Suppressor macrophage (primary cell): ENCODE data around the gene DHRS4L2.
A peak's percentile ranks its signal among the peaks of the same experiment; 100 is the strongest.
"Not testable (repeated sequence)": the region's sequence is repeated elsewhere in the genome, so short reads cannot be mapped to it uniquely, and the experiment has no call there.

Source experiments
- DNase-seq, 4 experiments: peaks; one replicate each; pipeline ENCODE4 v3.0.0-alpha.2; 2020 to 2022

The DHRS4L2 gene

GRCh38 chr14:24020520-24020919 lies 31.8 kb downstream of the DHRS4L2 start:
- not testable (repeated sequence) for DNase-seq

- not testable (repeated sequence) for DNase-seq
Observed at GRCh38 chr14:24024939-24025418, 36.2 kb downstream of the DHRS4L2 start.

- not testable (repeated sequence) for DNase-seq
Observed at GRCh38 chr14:24029687-24030086, 41.0 kb downstream of the DHRS4L2 start.

GRCh38 chr14:24031331-24031730 lies 42.6 kb downstream of the DHRS4L2 start:
- DNase-seq: not testable (repeated sequence)

- DNase-seq: peak; percentile 59 to 85 (median 74)
Observed at GRCh38 chr14:24032727-24033418, 44.1 kb downstream of the DHRS4L2 start.

- peak in 3 of 4 experiments; percentile 36 to 55 (median 43) for DNase-seq
Observed at GRCh38 chr14:24035769-24036168, 47.0 kb downstream of the DHRS4L2 start.

GRCh38 chr14:24036169-24036962 lies 47.6 kb downstream of the DHRS4L2 start:
- peak; percentile 80 to 90 (median 85) for DNase-seq

GRCh38 chr14:24036963-24037657 lies 48.4 kb downstream of the DHRS4L2 start:
- DNase-seq: not testable (repeated sequence)

GRCh38 chr14:24037658-24038037 lies 48.9 kb downstream of the DHRS4L2 start:
- no peak for DNase-seq

GRCh38 chr14:24038686-24039085 lies 50.0 kb downstream of the DHRS4L2 start:
- peak in 3 of 4 experiments; percentile 29 to 55 (median 48) for DNase-seq

- no peak for DNase-seq
Observed at GRCh38 chr14:24040692-24041091, 52.0 kb downstream of the DHRS4L2 start.

- DNase-seq: no peak
Observed at GRCh38 chr14:24042746-24043145, 54.0 kb downstream of the DHRS4L2 start.

- DNase-seq: peak; percentile 35 to 68 (median 61)
Observed at GRCh38 chr14:24049002-24049401, 60.3 kb downstream of the DHRS4L2 start.

GRCh38 chr14:24050753-24051152 lies 62.0 kb downstream of the DHRS4L2 start:
- not testable (repeated sequence) for DNase-seq

GRCh38 chr14:24051176-24051788 lies 62.6 kb downstream of the DHRS4L2 start:
- DNase-seq: peak in 2 of 4 experiments; percentile 37 to 46

GRCh38 chr14:24051789-24052655 lies 63.3 kb downstream of the DHRS4L2 start, which contains the start of gene CARMIL3:
TSS of gene CARMIL3 (plus strand) at chr14:24052009. CDS start at chr14:24052154, 145 bp downstream.
- DNase-seq: peak; percentile 62 to 85 (median 70)

- DNase-seq: peak; percentile 50 to 76 (median 72)
Observed at GRCh38 chr14:24052656-24053547, 64.2 kb downstream of the DHRS4L2 start.

GRCh38 chr14:24053548-24054323 lies 65.0 kb downstream of the DHRS4L2 start:
- DNase-seq: no peak

GRCh38 chr14:24054324-24054641 lies 65.6 kb downstream of the DHRS4L2 start:
- no peak for DNase-seq

GRCh38 chr14:24054646-24055045 lies 65.9 kb downstream of the DHRS4L2 start:
- no peak for DNase-seq
